8988T (cell line): ENCODE data around the gene SLC22A1.
"Not testable (repeated sequence)": the region's sequence is repeated elsewhere in the genome, so short reads cannot be mapped to it uniquely, and the experiment has no call there.

Experiments used
- DNase-seq: peaks from one replicate; pipeline ENCODE4 v3.0.0; 2011

Gene SLC22A1

DNA sequence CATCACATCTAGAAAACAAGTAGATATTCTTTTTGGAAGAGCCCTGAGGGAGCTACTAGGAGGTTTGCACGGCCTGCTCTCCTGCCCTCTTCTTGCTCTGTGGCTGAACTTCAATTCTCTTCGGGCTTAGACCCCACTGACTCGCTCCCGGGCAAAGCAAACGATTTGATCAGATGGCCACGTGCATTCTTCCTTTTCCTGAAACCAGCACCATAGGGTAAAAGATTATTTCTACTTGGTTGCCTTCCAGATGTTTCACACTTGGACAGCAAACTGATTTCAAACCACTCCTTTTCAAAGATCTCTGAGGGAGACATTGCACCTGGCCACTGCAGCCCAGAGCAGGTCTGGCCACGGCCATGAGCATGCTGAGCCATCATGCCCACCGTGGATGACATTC lies at the start of gene SLC22A1:
Gene SLC22A1 (plus strand): TSS at position 258 of the 400 bp plus-strand sequence. CDS start 121 bp downstream, at position 379.
- no peak for DNase-seq

GRCh38 chr6:160073272-160073671 lies 48.3 kb upstream of the SLC22A1 start:
- no peak for DNase-seq

- no peak for DNase-seq
These were observed 45.6 kb upstream of the SLC22A1 start for GRCh38 chr6:160076009-160076408.

- no peak for DNase-seq
These were observed 44.6 kb upstream of the SLC22A1 start for GRCh38 chr6:160077024-160077423.

DNA sequence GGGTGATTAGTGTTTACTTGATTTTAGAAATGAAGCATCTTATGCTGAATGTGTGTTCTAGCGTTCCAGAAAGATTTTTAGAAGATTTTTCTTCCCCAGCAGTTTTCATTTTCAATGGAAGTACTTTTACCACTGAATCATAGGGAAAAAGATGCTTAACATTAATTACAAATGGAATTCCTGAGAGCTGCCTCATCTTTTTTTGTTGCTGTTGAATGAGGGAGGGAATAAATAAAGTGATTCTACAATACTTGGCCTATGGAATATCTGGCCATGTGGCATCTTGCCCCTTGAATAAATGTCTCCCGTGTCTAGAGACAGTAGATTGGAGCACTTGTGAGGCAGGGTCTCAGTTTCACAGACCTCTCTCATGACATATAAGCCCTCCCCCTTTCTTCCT lies 44.1 kb upstream of the SLC22A1 start:
- no peak for DNase-seq

GRCh38 chr6:160078883-160079685 lies 42.5 kb upstream of the SLC22A1 start:
- no peak for DNase-seq

DNA sequence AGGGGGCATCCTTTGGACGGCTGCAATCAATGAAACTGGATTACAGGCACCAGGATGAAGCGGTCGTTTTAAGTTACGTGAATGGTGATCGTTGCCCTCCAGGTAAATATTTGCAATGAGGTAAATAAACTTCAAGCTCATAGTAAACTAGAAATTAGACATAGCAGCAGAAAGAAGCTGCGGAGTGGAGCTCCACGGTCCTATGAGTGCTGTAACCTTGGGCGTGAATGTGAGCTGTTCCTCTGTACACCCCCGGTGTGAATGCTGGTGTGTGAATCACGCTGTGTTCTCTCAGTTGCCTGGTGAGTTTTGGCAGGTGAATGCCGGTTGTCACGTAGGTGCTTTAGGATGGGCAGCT lies 42.0 kb upstream of the SLC22A1 start:
- no peak for DNase-seq

GRCh38 chr6:160080097-160080496 lies 41.5 kb upstream of the SLC22A1 start:
- no peak for DNase-seq

DNA sequence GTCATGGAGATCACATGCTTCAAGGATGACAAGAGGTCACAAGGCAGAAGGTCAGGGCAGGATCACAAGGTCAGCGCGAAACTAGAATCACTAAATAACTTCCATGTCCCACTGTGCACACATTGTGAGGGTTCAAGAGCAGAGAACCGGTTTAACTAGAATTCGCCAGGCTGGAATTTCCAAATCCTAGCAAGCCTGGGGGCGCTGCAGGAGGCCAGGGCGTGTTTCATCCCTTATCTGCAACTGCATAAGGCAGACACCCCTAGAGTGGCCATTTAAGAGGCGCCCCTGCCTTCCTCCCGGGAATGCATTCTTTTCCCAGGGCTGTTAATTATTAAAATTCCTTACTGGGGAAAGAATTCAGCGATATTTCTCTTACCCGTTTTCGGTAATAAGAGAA lies 40.2 kb upstream of the SLC22A1 start:
- no peak for DNase-seq

GRCh38 chr6:160082627-160083026 lies 39.0 kb upstream of the SLC22A1 start:
- DNase-seq: no peak

DNA sequence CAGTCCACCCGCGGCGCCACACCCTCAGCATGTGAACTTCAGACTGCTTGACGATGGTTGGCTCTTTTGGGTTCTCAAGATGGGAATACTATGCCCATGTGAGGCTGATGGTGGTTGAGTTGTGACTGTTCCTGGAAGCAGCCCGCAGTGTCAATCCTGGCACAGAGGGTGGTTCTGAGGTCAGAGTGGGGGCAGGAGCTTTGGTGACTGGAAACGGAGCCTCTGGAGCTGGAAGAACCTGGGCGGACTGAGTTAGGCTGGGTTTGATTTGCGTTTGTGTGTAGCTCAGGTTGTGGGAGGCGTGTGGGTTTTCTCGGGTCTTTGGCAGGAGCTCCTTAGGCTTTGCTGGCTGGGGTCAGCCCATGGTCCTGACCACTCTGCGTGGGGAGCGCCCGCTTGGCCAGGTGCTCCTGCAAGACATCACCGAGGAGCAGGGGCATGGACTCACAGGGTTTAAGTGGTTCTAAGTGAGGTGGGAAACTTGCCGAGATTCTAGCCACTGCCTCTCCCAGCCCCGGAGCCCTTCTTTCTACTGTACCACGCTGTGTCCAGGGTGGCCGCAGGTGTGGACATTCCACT lies 37.3 kb upstream of the SLC22A1 start:
- DNase-seq: no peak

GRCh38 chr6:160085226-160085625 lies 36.4 kb upstream of the SLC22A1 start:
- DNase-seq: no peak

DNA sequence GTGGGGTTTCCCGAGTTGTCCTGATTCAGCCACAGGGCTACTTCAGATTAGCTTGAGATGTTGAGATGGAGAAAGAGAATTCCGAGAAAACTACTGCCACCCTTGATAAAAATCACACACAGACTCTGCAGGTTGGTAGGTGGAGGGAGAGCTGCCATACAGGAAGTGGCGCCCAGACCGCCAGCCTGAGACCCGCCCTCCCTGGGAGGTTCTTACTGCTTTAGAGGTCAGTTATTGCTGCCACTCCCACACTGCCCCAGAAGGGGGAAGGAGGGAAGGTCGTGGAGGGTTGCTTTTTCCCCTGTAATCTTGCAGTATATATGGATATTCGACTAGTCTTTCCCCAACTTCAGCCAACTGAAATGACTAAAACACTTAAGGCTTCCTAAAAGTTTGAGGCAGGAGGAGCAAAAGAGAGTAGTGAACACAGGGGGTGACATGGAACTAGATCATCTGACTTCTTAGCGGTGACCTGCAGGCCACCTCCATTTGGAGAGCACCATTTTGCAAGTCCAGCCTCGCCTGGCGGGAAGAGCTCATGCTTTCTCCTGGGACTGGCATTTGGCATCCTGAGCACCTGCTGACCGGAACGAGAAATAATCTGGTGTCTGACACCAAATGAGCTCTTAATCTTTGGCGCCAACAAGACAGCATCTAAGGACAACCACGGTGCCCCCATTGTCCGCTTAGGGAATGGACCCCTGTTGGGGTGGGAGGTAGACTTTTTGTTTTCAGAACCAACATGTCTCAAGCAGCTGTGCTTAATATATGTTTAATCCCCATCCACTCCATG lies 35.7 kb upstream of the SLC22A1 start:
- DNase-seq: no peak

DNA sequence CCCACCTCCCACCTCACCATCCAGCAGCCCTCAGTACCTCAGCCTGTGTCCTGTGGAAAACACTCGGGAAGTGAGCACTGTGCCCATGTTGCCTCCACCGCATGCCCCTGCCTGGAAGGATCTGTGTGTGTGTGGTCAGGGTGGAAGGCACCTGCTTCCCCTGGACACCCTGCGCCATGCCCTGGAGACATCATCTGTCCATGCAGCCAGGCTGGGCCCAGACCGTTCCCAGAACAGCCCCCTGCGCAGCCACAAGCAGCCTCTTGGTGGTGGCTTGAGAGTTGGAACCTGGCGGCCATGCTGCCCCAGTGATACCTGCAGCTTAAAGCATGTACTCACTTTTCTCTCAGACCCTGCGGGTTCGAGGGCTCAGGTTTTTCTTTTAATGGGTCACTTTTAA lies 34.9 kb upstream of the SLC22A1 start:
- no peak for DNase-seq

- peak; percentile 82 for DNase-seq
These were observed 33.4 kb upstream of the SLC22A1 start for GRCh38 chr6:160088069-160088783.

DNA sequence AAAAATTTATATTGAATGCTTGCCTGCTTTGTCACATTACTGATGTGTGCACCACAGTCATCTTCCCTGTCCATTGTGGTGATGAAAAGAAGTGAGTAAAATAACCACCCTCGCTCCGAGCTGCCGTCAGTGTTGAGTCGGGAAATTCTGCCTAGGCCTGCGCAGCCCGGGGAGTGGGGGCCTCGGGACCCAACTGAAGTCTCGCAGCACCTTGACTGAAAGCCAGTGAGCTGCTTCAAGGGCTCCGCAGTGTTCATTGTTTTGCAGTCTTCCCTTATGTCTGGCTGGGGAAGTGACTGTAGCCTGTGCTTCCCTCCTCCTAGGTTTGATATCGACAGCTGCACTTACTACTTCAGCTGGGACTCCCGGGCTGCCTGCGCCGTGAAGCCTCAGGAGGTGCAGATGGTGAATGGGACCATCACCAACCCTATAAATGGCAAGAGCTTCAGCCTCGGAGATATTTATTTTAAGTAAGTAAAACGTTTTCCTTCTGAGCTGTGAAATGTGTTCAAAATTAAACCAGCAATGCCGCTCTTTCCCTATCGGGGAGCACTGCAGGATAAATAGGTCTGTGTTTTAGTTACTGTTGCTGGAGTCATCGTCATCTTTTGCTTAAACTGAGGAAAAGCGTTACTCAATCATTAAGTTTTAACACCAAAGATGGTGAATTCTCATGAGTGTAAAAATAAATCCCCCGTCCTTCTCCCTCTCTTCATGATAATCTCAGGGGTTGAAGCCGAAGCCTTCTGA lies 32.7 kb upstream of the SLC22A1 start:
- DNase-seq: no peak

- DNase-seq: no peak
These were observed 32.1 kb upstream of the SLC22A1 start for GRCh38 chr6:160089534-160089897.

GRCh38 chr6:160090442-160091239 lies 31.0 kb upstream of the SLC22A1 start:
- DNase-seq: not testable (repeated sequence)

DNA sequence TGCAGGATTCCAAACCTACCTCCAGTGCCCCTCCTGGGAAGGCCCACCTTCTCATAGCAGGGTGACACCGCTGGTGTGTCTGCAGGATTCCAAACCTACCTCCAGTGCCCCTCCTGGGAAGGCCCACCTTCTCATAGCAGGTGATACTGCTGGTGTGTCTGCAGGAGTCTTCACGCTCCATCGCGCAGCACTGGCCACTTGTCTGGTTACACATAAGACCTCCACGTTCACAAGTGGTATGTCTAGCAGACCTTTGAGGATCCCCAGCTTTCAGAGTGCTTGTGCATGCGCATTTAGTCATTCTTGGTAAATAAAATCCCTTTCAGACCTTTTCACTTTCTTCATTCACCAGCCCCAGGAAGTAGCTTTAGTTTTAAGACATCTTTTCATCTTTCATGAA lies 29.4 kb upstream of the SLC22A1 start:
- not testable (repeated sequence) for DNase-seq

- DNase-seq: no peak
These were observed 29.0 kb upstream of the SLC22A1 start for GRCh38 chr6:160092602-160093001.

- no peak for DNase-seq
These were observed 28.6 kb upstream of the SLC22A1 start for GRCh38 chr6:160093061-160093460.

DNA sequence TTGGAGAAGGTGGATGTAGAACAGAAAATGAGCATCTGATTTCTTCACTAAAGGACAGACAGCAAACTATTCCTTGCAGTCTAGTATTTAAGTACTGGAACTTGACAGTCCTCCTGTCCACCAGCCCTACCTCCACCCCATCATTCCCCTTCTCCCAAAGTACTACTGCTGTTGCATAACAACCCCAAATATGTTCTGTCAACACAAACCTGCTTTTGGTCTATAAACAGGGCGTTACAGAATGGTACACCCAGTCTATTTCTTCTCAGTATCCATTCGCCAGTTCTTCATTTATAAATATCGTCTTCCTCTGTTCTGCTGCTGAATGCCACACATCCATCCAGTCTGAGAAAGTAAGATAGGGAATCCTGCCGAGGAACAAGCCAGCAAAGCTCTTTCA lies 27.7 kb upstream of the SLC22A1 start:
- no peak for DNase-seq
